ENCODE data around the gene ADIPOQ. TPM values are rescaled to one million over a fixed set of nuclear protein-coding genes. Genes with fewer than 3 reads are reported as not detected.
A peak's percentile ranks its signal among the peaks of the same experiment; 100 is the strongest.
"Not testable (repeated sequence)": the region's sequence is repeated elsewhere in the genome, so short reads cannot be mapped to it uniquely, and the experiment has no call there.

Gene ADIPOQ
- total RNA-seq, 2 donors from 2014 or later: 6.8 to 8.8 TPM

DNA sequence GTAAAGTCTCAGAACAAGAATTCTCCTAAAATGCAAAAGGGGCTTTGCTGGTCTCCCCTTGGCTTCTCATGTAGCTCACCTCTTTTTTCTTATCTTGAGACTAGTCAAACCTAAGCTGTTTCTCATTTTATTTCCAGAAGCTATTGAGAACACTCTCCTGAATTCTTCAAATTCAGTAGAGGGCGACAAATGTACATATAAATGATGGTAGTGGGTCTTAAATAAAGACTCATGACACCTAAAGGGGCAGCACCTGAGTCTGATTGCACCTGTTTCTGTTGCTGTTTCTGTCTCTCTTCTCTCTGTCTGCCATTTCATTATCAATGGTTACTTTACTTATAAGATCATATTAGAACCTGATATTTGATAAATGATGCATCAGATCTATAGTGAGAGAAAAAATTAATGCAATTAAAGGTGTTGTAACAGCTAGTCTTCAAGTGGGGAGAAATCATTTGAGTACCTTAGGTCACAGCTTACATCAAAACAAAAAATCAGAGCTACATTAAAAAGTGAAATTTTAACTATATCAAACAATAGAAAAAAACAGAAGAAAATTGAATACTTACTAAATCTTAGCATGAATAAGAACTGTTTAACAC lies 7.0 kb downstream of the ADIPOQ start:
- H3K4me1 ChIP-seq (ENCODE audit: control insufficient read depth in 1 of 2, low read depth in 2 of 2): no peaks in the 10 kb centered on the region
- no peaks in the 10 kb centered on the region for H3K36me3 ChIP-seq
- no peak overlapping the region for H3K27ac ChIP-seq
- H3K4me3 ChIP-seq: no peak overlapping the region
- ATAC-seq (ENCODE audit: insufficient number of reproducible peaks, low FRiP score, low read depth): no peak
- TF ChIP-seq, protein P1, sequence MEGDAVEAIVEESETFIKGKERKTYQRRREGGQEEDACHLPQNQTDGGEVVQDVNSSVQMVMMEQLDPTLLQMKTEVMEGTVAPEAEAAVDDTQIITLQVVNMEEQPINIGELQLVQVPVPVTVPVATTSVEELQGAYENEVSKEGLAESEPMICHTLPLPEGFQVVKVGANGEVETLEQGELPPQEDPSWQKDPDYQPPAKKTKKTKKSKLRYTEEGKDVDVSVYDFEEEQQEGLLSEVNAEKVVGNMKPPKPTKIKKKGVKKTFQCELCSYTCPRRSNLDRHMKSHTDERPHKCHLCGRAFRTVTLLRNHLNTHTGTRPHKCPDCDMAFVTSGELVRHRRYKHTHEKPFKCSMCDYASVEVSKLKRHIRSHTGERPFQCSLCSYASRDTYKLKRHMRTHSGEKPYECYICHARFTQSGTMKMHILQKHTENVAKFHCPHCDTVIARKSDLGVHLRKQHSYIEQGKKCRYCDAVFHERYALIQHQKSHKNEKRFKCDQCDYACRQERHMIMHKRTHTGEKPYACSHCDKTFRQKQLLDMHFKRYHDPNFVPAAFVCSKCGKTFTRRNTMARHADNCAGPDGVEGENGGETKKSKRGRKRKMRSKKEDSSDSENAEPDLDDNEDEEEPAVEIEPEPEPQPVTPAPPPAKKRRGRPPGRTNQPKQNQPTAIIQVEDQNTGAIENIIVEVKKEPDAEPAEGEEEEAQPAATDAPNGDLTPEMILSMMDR (IDR thresholded peaks at IDR 0.05): peak; percentile 30
- H3K27me3 ChIP-seq (replicated peaks; ENCODE audit: insufficient read depth): no peaks in the 10 kb centered on the region
- DNase-seq (ENCODE audit: low spot score): no peak
- H3K9me3 ChIP-seq: no peaks in the 10 kb centered on the region

DNA sequence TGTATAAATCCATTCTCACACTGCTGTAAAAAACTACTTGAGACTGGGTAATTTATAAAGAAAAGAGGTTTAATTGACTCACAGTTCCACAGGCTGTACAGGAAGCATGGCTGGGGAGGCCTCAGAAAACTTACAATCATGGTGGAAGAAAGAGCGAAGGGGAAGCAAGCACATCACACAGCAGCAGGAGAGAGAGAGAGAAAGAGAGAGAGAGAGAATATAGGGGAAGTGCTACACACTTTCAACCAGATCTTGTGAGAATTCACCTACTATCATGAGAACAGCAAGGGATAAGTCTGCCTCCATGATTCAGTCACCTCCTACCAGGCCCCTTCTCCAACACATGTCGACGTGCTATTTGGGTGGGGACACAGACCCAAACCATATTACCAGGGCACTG lies 9.3 kb downstream of the ADIPOQ start:
- ATAC-seq (ENCODE audit: insufficient number of reproducible peaks, low FRiP score, low read depth); H3K27ac ChIP-seq; H3K4me3 ChIP-seq: not testable (repeated sequence)

DNA sequence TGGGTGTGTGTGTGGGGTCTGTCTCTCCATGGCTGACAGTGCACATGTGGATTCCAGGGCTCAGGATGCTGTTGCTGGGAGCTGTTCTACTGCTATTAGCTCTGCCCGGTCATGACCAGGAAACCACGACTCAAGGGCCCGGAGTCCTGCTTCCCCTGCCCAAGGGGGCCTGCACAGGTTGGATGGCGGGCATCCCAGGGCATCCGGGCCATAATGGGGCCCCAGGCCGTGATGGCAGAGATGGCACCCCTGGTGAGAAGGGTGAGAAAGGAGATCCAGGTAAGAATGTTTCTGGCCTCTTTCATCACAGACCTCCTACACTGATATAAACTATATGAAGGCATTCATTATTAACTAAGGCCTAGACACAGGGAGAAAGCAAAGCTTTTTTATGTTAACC lies 10.5 kb downstream of the ADIPOQ start:
- no peaks in the 10 kb centered on the region for H3K36me3 ChIP-seq
- TF ChIP-seq, protein P1 (IDR thresholded peaks at IDR 0.05): no peak
- no peak overlapping the region for H3K27ac ChIP-seq
- no peaks in the 10 kb centered on the region for H3K9me3 ChIP-seq
- DNase-seq (ENCODE audit: low spot score): no peak
- H3K4me1 ChIP-seq (ENCODE audit: control insufficient read depth in 1 of 2, low read depth in 2 of 2): no peaks in the 10 kb centered on the region
- no peaks in the 10 kb centered on the region for H3K27me3 ChIP-seq (replicated peaks; ENCODE audit: insufficient read depth)
- no peak overlapping the region for H3K4me3 ChIP-seq
- no peak for ATAC-seq (ENCODE audit: insufficient number of reproducible peaks, low FRiP score, low read depth)

More for the DNA sequence above, 9.3 kb downstream of the ADIPOQ start:
- H3K27me3 ChIP-seq (replicated peaks; ENCODE audit: insufficient read depth); H3K36me3 ChIP-seq; H3K4me1 ChIP-seq (ENCODE audit: control insufficient read depth in 1 of 2, low read depth in 2 of 2); DNase-seq (ENCODE audit: low spot score); H3K9me3 ChIP-seq: not testable (repeated sequence)

DNA sequence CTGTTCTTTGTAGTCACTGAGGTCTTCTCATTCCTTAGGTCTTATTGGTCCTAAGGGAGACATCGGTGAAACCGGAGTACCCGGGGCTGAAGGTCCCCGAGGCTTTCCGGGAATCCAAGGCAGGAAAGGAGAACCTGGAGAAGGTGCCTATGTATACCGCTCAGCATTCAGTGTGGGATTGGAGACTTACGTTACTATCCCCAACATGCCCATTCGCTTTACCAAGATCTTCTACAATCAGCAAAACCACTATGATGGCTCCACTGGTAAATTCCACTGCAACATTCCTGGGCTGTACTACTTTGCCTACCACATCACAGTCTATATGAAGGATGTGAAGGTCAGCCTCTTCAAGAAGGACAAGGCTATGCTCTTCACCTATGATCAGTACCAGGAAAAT lies 11.6 kb downstream of the ADIPOQ start:
- H3K27me3 ChIP-seq (replicated peaks; ENCODE audit: insufficient read depth): no peaks in the 10 kb centered on the region
- TF ChIP-seq, protein P1 (IDR thresholded peaks at IDR 0.05): no peak
- H3K4me3 ChIP-seq: no peak overlapping the region
- no peaks in the 10 kb centered on the region for H3K36me3 ChIP-seq
- no peaks in the 10 kb centered on the region for H3K4me1 ChIP-seq (ENCODE audit: control insufficient read depth in 1 of 2, low read depth in 2 of 2)
- no peak overlapping the region for H3K27ac ChIP-seq
- no peaks in the 10 kb centered on the region for H3K9me3 ChIP-seq
- no peak for ATAC-seq (ENCODE audit: insufficient number of reproducible peaks, low FRiP score, low read depth)
- no peak for DNase-seq (ENCODE audit: low spot score)

DNA sequence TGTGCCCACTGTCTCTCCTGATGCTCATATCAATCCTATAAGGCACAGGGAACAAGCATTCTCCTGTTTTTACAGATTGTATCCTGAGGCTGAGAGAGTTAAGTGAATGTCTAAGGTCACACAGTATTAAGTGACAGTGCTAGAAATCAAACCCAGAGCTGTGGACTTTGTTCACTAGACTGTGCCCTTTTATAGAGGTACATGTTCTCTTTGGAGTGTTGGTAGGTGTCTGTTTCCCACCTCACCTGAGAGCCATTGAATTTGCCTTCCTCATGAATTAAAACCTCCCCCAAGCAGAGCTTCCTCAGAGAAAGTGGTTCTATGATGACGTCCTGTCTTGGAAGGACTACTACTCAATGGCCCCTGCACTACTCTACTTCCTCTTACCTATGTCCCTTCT lies 12.4 kb downstream of the ADIPOQ start:
- ATAC-seq (ENCODE audit: insufficient number of reproducible peaks, low FRiP score, low read depth) (no peak), DNase-seq (ENCODE audit: low spot score) (no peak)
- H3K36me3 ChIP-seq: no peaks in the 10 kb centered on the region
- no peak overlapping the region for H3K27ac ChIP-seq
- H3K27me3 ChIP-seq (replicated peaks; ENCODE audit: insufficient read depth): no peaks in the 10 kb centered on the region
- no peaks in the 10 kb centered on the region for H3K4me1 ChIP-seq (ENCODE audit: control insufficient read depth in 1 of 2, low read depth in 2 of 2)
- TF ChIP-seq, protein P1 (IDR thresholded peaks at IDR 0.05): no peak
- no peaks in the 10 kb centered on the region for H3K9me3 ChIP-seq
- no peak overlapping the region for H3K4me3 ChIP-seq

DNA sequence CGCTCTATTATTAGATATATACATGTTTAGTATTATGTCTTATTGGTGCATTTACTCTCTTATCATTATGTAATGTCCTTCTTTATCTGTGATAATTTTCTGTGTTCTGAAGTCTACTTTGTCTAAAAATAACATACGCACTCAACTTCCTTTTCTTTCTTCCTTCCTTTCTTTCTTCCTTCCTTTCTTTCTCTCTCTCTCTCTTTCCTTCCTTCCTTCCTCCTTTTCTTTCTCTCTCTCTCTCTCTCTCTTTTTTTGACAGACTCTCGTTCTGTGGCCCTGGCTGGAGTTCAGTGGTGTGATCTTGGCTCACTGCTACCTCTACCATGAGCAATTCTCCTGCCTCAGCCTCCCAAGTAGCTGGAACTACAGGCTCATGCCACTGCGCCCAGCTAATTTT lies 15.2 kb downstream of the ADIPOQ start:
- no peak for ATAC-seq (ENCODE audit: insufficient number of reproducible peaks, low FRiP score, low read depth)
- H3K27me3 ChIP-seq (replicated peaks; ENCODE audit: insufficient read depth): no peaks in the 10 kb centered on the region
- no peaks in the 10 kb centered on the region for H3K9me3 ChIP-seq
- TF ChIP-seq, protein P1 (IDR thresholded peaks at IDR 0.05): no peak
- no peak overlapping the region for H3K4me3 ChIP-seq
- no peaks in the 10 kb centered on the region for H3K36me3 ChIP-seq
- H3K27ac ChIP-seq: no peak overlapping the region
- DNase-seq (ENCODE audit: low spot score): no peak
- no peaks in the 10 kb centered on the region for H3K4me1 ChIP-seq (ENCODE audit: control insufficient read depth in 1 of 2, low read depth in 2 of 2)

DNA sequence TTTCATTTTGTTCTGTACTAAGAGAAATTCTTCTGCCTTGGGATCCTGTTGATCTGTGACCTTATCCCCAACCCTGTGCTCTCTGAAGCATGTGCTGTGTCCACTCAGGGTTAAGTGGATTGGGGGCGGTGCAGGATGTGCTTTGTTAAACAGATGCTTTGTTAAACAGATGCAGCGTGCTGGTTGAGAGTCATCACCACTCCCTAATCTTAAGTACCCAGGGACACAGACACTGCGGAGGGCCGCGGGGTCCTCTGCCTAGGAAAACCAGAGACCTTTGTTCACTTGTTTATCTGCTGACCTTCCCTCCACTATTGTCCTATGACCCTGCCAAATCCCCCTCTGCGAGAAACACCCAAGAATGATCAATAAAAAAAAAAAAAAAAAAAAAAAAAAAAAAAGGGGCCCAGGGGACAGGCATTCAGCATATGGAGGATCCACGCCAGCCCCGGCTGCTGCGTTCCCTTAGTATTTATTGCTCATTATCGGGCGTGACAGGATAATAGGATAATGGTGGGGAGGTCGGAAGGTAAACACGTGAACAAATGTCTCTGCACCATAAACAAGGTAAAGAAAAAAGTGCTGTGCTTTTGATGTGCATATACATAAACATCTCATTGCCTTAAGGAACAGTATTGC lies 22.8 kb downstream of the ADIPOQ start:
- not testable (repeated sequence) for ATAC-seq (ENCODE audit: insufficient number of reproducible peaks, low FRiP score, low read depth); DNase-seq (ENCODE audit: low spot score); H3K4me3 ChIP-seq; H3K9me3 ChIP-seq; H3K27ac ChIP-seq; H3K27me3 ChIP-seq (replicated peaks; ENCODE audit: insufficient read depth); H3K36me3 ChIP-seq; H3K4me1 ChIP-seq (ENCODE audit: control insufficient read depth in 1 of 2, low read depth in 2 of 2)

DNA sequence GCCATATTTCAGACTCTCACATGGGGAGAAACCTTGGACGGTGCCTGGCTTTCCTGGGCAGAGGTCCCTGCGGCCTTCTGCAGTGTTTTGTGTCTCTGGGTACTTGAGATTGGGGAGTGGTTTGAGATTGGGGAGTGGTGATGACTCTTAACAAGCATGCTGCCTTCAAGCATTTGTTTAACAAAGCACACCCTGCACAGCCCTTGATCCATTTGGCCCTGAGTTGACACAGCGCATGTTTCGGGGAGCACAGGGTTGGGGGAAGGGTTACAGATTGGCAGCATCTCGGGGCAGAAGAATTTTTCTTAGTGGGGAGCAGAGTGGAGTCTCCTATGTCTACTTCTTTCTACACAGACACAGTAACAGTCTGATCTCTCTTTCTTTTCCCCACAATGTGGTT lies 23.6 kb downstream of the ADIPOQ start:
- H3K4me1 ChIP-seq (ENCODE audit: control insufficient read depth in 1 of 2, low read depth in 2 of 2); DNase-seq (ENCODE audit: low spot score); H3K27ac ChIP-seq; H3K4me3 ChIP-seq; H3K36me3 ChIP-seq; ATAC-seq (ENCODE audit: insufficient number of reproducible peaks, low FRiP score, low read depth); H3K9me3 ChIP-seq; H3K27me3 ChIP-seq (replicated peaks; ENCODE audit: insufficient read depth): not testable (repeated sequence)

All from thoracic aorta (tissue), 2 donors.